Cardiac muscle cell (in vitro differentiated cells and primary cell): Measurements from ENCODE around the gene TNNT2. TPM values are rescaled to one million over a fixed set of nuclear protein-coding genes. Genes with fewer than 3 reads are reported as not detected.

Experiments used
- DNase-seq, 2 donors: peaks; one replicate each; pipeline versions ENCODE4 v3.0.0 to v3.0.0-alpha.2; 2010 to 2017; ENCODE audit warnings: low read depth in 1 of 2, low spot score in 1 of 2
- H3K27ac ChIP-seq: fragments of 200-600 bp; sonication (generic); 2 replicates; pipeline ENCODE4 v1.5.1; 2016
- H3K27me3 ChIP-seq: fragments of 200-600 bp; sonication (generic); 2 replicates; pipeline ENCODE4 v1.6.0; 2016; ENCODE audit warnings: control low read depth
- H3K36me3 ChIP-seq: fragments of 200-600 bp; sonication (generic); 2 replicates; pipeline ENCODE4 v1.5.1; 2016; ENCODE audit warnings: control low read depth
- H3K4me1 ChIP-seq: fragments of 200-600 bp; sonication (generic); 2 replicates; pipeline ENCODE4 v1.8.1; 2017; ENCODE audit warnings: low read depth, mild to moderate bottlenecking, mixed run types
- H3K4me3 ChIP-seq: fragments of 200-600 bp; sonication (generic); 2 replicates; pipeline ENCODE4 v1.5.1; 2016; ENCODE audit warnings: mild to moderate bottlenecking
- H3K9me3 ChIP-seq: fragments of 200-600 bp; sonication (generic); 2 replicates; pipeline ENCODE4 v1.5.1; 2017; ENCODE audit warnings: low read depth, mild to moderate bottlenecking, control low read depth
- polyA plus RNA-seq: library from polyadenylated mRNA; unstranded; fragments of >200 nt; fragmentation: Nextera tagmentation; extraction: Ambion mirVana; gene quantifications from 2 replicates; pipeline ENCODE4 v1.2.1, GENCODE V29; 2016
- total RNA-seq: library from RNA; depleted of rRNA; stranded (reverse); fragments of >200 nt; gene quantifications from 2 replicates; pipeline ENCODE4 v1.2.3, GENCODE V29; 2016
- TF ChIP-seq, protein P1 (sequence below): IDR thresholded peaks from 2 replicates; pipeline ENCODE4 v1.5.1; 2012; ENCODE audit warnings: low read depth, mild to moderate bottlenecking, low read length

TNNT2 gene
- total and polyA plus RNA-seq, 2 experiments from 2014 or later, result 7,232 to 9,291 TPM

DNA sequence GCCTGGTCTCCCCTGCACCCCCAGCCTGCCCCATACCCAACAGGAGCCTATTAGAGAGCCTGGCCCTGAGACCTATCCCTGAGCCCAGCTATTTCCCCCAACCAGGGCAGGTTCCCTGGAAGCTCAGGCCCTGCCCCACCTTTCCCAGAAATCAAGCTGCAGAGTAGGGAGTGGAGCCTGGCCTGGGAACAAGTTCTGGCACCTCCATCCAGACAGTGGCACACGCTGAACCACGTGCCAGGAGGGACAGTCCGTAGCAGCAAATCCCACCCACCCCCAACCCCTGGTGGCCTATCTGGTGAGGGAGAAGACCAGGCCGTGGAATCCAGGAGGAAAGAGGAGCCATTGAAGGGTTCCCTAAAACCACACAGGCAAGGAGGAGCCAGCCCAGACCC, 22.6 kb downstream of the TNNT2 start:
- H3K9me3 ChIP-seq, result no peaks in the 10 kb centered on the region

DNA sequence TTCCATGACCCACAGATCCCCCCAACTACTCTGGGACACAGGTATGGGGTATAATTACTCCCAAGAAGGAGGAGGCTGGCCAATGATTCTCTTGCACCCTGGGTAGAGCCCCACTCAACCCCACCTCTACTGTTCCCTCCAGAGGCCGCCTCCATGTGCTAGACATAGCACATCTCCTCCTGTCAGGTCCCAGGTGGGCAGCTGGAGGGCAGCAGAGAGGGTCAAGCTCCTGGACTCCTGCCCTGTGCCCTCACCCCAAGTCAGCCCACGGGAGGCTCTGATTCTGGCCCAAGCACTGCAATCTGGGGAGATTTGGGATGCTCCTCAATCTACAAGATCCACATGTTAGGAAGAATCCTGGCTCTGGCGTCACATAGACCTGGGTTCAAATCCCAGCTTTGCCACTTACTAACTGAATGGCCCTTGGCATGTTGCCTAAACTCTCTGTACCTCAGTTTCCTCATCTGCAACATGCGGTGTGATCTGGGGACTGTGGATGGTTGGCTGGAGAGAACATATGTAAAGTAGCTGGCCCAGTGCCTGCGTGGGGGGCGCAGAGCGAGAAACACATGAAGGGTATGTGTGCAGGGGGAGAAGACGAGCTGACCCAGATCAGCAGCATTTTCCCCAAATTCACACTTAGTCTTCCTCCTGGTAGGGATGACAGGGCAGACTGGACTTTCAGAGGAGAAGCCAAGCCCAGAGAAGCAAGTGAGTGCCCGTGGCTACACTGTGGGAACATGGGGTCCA, 23.2 kb downstream of the TNNT2 start:
- Histone ChIP-seq H3K4me3 (no peak overlapping the region), H3K36me3 (peaks cover 9% of the 10 kb centered on the region), H3K4me1 (no peaks in the 10 kb centered on the region), H3K9me3 (no peaks in the 10 kb centered on the region), H3K27me3 (no peaks in the 10 kb centered on the region), H3K27ac (peak overlapping the region; percentile 98)
- TF ChIP-seq, protein P1, sequence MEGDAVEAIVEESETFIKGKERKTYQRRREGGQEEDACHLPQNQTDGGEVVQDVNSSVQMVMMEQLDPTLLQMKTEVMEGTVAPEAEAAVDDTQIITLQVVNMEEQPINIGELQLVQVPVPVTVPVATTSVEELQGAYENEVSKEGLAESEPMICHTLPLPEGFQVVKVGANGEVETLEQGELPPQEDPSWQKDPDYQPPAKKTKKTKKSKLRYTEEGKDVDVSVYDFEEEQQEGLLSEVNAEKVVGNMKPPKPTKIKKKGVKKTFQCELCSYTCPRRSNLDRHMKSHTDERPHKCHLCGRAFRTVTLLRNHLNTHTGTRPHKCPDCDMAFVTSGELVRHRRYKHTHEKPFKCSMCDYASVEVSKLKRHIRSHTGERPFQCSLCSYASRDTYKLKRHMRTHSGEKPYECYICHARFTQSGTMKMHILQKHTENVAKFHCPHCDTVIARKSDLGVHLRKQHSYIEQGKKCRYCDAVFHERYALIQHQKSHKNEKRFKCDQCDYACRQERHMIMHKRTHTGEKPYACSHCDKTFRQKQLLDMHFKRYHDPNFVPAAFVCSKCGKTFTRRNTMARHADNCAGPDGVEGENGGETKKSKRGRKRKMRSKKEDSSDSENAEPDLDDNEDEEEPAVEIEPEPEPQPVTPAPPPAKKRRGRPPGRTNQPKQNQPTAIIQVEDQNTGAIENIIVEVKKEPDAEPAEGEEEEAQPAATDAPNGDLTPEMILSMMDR, result no peak
- DNase-seq, result no peak

More for the DNA sequence above, 22.6 kb downstream of the TNNT2 start:
- no peaks in the 10 kb centered on the region for H3K27me3 ChIP-seq
- H3K4me1 ChIP-seq, result no peaks in the 10 kb centered on the region
- DNase-seq, result no peak
- TF ChIP-seq, protein P1, result no peak
- H3K27ac ChIP-seq, result peak overlapping the region; percentile 98
- H3K4me3 ChIP-seq, result no peak overlapping the region
- H3K36me3 ChIP-seq, result peaks cover 14% of the 10 kb centered on the region

DNA sequence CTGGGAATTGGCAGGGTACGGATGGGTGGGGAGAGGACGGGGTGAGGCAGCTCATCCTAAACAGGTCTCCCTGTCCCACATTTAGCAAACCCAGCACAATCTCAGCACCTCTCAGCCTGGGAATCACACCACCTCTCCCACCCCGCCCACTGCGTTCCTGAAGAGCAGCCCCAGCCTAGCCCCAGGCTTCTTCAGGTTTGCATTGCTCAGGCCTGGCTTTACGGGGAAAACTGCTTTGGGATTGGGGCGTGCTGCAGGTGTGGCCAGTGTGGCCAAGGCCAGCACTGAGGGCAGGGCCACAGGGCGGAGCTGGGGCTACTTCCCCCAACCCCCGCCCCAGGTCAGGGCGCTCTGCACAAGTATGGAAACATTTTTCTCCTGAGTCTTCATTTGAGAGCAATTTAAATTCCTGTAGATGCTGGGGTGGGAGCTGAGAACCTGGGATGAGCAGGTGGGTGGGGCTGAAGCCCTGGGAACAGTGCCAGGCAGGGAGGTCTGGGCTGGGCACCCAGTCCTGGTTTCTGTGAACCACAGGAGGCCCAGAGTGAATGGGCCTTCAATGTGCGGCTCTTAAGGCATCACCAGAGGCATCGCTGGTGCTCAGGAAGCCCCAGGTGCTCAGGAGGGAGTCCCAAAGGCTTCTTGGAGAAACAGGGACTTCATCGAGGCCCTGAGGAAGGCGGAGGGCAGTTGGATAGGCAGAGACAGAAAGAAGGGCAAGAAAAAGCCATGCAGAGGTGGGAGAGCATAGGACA, 24.1 kb downstream of the TNNT2 start:
- TF ChIP-seq, protein P1, result no peak
- Histone ChIP-seq H3K36me3 (no peaks in the 10 kb centered on the region), H3K27me3 (no peaks in the 10 kb centered on the region), H3K4me3 (no peak overlapping the region), H3K9me3 (no peaks in the 10 kb centered on the region), H3K4me1 (no peaks in the 10 kb centered on the region), H3K27ac (no peak overlapping the region)
- DNase-seq, result peak in 1 of 2 donors; percentile 39

DNA sequence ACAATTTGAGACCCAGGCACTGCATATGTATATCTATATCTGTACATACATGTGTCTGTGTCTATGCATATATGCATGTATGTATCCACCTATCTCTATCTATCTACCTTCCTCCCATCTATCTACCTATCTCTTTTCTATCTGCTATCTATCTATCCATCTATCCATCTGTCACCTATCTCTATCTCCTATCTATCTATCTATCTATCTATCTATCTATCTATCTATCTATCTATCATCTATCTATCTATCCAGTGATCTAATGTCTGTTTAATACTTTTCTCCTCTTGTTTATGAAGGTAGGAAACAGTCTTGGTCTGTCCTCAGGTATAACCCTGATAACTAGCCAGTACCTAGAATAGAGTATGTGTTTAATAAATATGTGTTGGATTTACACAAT, 25.9 kb downstream of the TNNT2 start:
- no peak overlapping the region for H3K4me3 ChIP-seq
- DNase-seq, result no peak
- H3K27me3 ChIP-seq, result no peaks in the 10 kb centered on the region
- no peaks in the 10 kb centered on the region for H3K9me3 ChIP-seq
- no peak overlapping the region for H3K27ac ChIP-seq
- no peaks in the 10 kb centered on the region for H3K36me3 ChIP-seq
- TF ChIP-seq, protein P1, result no peak
- peaks cover 3% of the 10 kb centered on the region for H3K4me1 ChIP-seq

DNA sequence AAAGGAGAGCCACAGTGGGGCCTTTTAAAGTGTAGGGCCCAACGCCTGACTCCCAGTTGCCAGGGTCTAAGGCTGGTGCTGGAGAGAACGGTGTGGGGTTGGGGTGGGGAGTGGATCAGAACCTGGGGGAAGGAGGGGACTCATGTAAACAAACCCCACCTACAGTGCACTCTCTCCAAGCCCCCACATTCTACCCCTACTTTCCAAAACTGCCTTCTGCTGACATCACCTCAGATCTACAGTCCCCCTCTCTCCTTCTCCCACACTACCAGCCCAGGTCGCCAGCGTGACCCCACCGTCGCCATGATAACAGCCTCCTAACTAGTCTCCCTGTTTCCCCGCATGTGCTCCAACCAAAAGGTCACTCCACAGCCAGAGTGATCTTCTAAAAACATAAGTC, 26.6 kb downstream of the TNNT2 start:
- no peak overlapping the region for H3K27ac ChIP-seq
- H3K36me3 ChIP-seq, result no peaks in the 10 kb centered on the region
- TF ChIP-seq, protein P1, result no peak
- H3K4me3 ChIP-seq, result no peak overlapping the region
- H3K4me1 ChIP-seq, result peaks cover 3% of the 10 kb centered on the region
- DNase-seq, result no peak
- no peaks in the 10 kb centered on the region for H3K27me3 ChIP-seq
- no peaks in the 10 kb centered on the region for H3K9me3 ChIP-seq
